ENCODE data around the gene SIRT6. TPM values are rescaled to one million over a fixed set of nuclear protein-coding genes. Genes with fewer than 3 reads are reported as not detected.
"Not testable (repeated sequence)": the region's sequence is repeated elsewhere in the genome, so short reads cannot be mapped to it uniquely, and the experiment has no call there.

The SIRT6 gene
- total RNA-seq, 1 donor, result 16.3 TPM

GRCh38 chr19:4140237-4140711 lies 42.1 kb downstream of the SIRT6 start:
- peak; percentile 58 for TF ChIP-seq CTCF (IDR thresholded peaks at IDR 0.05; ENCODE audit: extremely low read depth, low read depth, low read length)
- H3K27ac ChIP-seq (ENCODE audit: low read depth, low read length), result no peak overlapping the region
- peak overlapping the region; percentile 35 for H3K4me3 ChIP-seq (ENCODE audit: insufficient read depth, low read length)
- no peak overlapping the region for H2AFZ ChIP-seq (ENCODE audit: low read length)
- H4K20me1 ChIP-seq (ENCODE audit: insufficient read depth, low read length), result no peaks in the 10 kb centered on the region
- H3K36me3 ChIP-seq (ENCODE audit: insufficient read depth, low read length), result no peaks in the 10 kb centered on the region
- peaks cover 2% of the 10 kb centered on the region for H3K4me1 ChIP-seq (ENCODE audit: insufficient read depth, low read length)
- DNase-seq (ENCODE audit: insufficient read length, low spot score, missing footprints), result peak; percentile 94
- H3K79me2 ChIP-seq (ENCODE audit: insufficient read depth, low read length), result no peaks in the 10 kb centered on the region
- no peaks in the 10 kb centered on the region for H3K27me3 ChIP-seq (ENCODE audit: insufficient read depth, low read length)
- H3K9me3 ChIP-seq (ENCODE audit: low read depth, low read length), result no peaks in the 10 kb centered on the region
- no peak overlapping the region for H3K4me2 ChIP-seq (ENCODE audit: insufficient read depth, low read length)

GRCh38 chr19:4139614-4140236 lies 42.6 kb downstream of the SIRT6 start:
- no peaks in the 10 kb centered on the region for H3K9me3 ChIP-seq (ENCODE audit: low read depth, low read length)
- H3K4me1 ChIP-seq (ENCODE audit: insufficient read depth, low read length), result peaks cover 2% of the 10 kb centered on the region
- H3K4me2 ChIP-seq (ENCODE audit: insufficient read depth, low read length), result no peak overlapping the region
- peak; percentile 80 for TF ChIP-seq CTCF (IDR thresholded peaks at IDR 0.05; ENCODE audit: extremely low read depth, low read depth, low read length)
- H3K27ac ChIP-seq (ENCODE audit: low read depth, low read length), result no peak overlapping the region
- no peak overlapping the region for H2AFZ ChIP-seq (ENCODE audit: low read length)
- no peaks in the 10 kb centered on the region for H3K27me3 ChIP-seq (ENCODE audit: insufficient read depth, low read length)
- H3K4me3 ChIP-seq (ENCODE audit: insufficient read depth, low read length), result no peak overlapping the region
- H4K20me1 ChIP-seq (ENCODE audit: insufficient read depth, low read length), result no peaks in the 10 kb centered on the region
- no peaks in the 10 kb centered on the region for H3K79me2 ChIP-seq (ENCODE audit: insufficient read depth, low read length)
- peak; percentile 90 for DNase-seq (ENCODE audit: insufficient read length, low spot score, missing footprints)
- no peaks in the 10 kb centered on the region for H3K36me3 ChIP-seq (ENCODE audit: insufficient read depth, low read length)

- H4K20me1 ChIP-seq (ENCODE audit: insufficient read depth, low read length), result no peaks in the 10 kb centered on the region
- H3K36me3 ChIP-seq (ENCODE audit: insufficient read depth, low read length), result no peaks in the 10 kb centered on the region
- no peak overlapping the region for H3K4me3 ChIP-seq (ENCODE audit: insufficient read depth, low read length)
- H3K27ac ChIP-seq (ENCODE audit: low read depth, low read length), result no peak overlapping the region
- no peaks in the 10 kb centered on the region for H3K9me3 ChIP-seq (ENCODE audit: low read depth, low read length)
- no peaks in the 10 kb centered on the region for H3K79me2 ChIP-seq (ENCODE audit: insufficient read depth, low read length)
- no peak overlapping the region for H3K4me2 ChIP-seq (ENCODE audit: insufficient read depth, low read length)
- TF ChIP-seq CTCF (IDR thresholded peaks at IDR 0.05; ENCODE audit: extremely low read depth, low read depth, low read length), result no peak
- H3K4me1 ChIP-seq (ENCODE audit: insufficient read depth, low read length), result peaks cover 2% of the 10 kb centered on the region
- no peaks in the 10 kb centered on the region for H3K27me3 ChIP-seq (ENCODE audit: insufficient read depth, low read length)
- DNase-seq (ENCODE audit: insufficient read length, low spot score, missing footprints), result no peak
- no peak overlapping the region for H2AFZ ChIP-seq (ENCODE audit: low read length)
These were observed 43.9 kb downstream of the SIRT6 start for GRCh38 chr19:4138445-4138844.

- Histone ChIP-seq H3K9me3 (ENCODE audit: low read depth, low read length) (no peaks in the 10 kb centered on the region), H2AFZ (ENCODE audit: low read length) (no peak overlapping the region), H3K4me1 (ENCODE audit: insufficient read depth, low read length) (peaks cover 2% of the 10 kb centered on the region), H3K36me3 (ENCODE audit: insufficient read depth, low read length) (no peaks in the 10 kb centered on the region), H3K27me3 (ENCODE audit: insufficient read depth, low read length) (no peaks in the 10 kb centered on the region), H3K4me3 (ENCODE audit: insufficient read depth, low read length) (no peak overlapping the region), H3K27ac (ENCODE audit: low read depth, low read length) (no peak overlapping the region), H3K79me2 (ENCODE audit: insufficient read depth, low read length) (no peaks in the 10 kb centered on the region), H3K4me2 (ENCODE audit: insufficient read depth, low read length) (no peak overlapping the region), H4K20me1 (ENCODE audit: insufficient read depth, low read length) (no peaks in the 10 kb centered on the region)
- DNase-seq (ENCODE audit: insufficient read length, low spot score, missing footprints), result no peak
- TF ChIP-seq CTCF (IDR thresholded peaks at IDR 0.05; ENCODE audit: extremely low read depth, low read depth, low read length), result no peak
These were observed 45.7 kb downstream of the SIRT6 start for GRCh38 chr19:4136680-4137088.

GRCh38 chr19:4135386-4135785 lies 47.0 kb downstream of the SIRT6 start:
- H3K4me1 ChIP-seq (ENCODE audit: insufficient read depth, low read length), result peaks cover 11% of the 10 kb centered on the region
- not testable (repeated sequence) for H3K4me3 ChIP-seq (ENCODE audit: insufficient read depth, low read length); H4K20me1 ChIP-seq (ENCODE audit: insufficient read depth, low read length); H3K4me2 ChIP-seq (ENCODE audit: insufficient read depth, low read length); H3K27ac ChIP-seq (ENCODE audit: low read depth, low read length); H3K79me2 ChIP-seq (ENCODE audit: insufficient read depth, low read length); H3K9me3 ChIP-seq (ENCODE audit: low read depth, low read length); H2AFZ ChIP-seq (ENCODE audit: low read length); H3K27me3 ChIP-seq (ENCODE audit: insufficient read depth, low read length); H3K36me3 ChIP-seq (ENCODE audit: insufficient read depth, low read length)
- DNase-seq (ENCODE audit: insufficient read length, low spot score, missing footprints), result peak; percentile 88

Data from osteoblast (primary cell).